Smooth muscle cell (in vitro differentiated cells): ENCODE data around the gene RAPGEFL1. TPM values are rescaled to one million over a fixed set of nuclear protein-coding genes. Genes with fewer than 3 reads are reported as not detected.
A peak's percentile ranks its signal among the peaks of the same experiment; 100 is the strongest.
"Not testable (repeated sequence)": the region's sequence is repeated elsewhere in the genome, so short reads cannot be mapped to it uniquely, and the experiment has no call there.

ENCODE experiments used
- DNase-seq: peaks from one replicate; lab custom pipeline; 2025; ENCODE audit not compliant: unreplicated experiment; lab: John Stamatoyannopoulos, UW
- H2AFZ ChIP-seq: fragments of 200-600 bp; sonication (generic); 2 replicates; pipeline ENCODE4 v1.6.0; 2016; ENCODE audit warnings: antibody characterized with exemption, low read depth, mild to moderate bottlenecking
- H3F3A ChIP-seq: fragments of 200-600 bp; sonication (generic); 2 replicates; pipeline ENCODE4 v1.6.0; 2017; ENCODE audit warnings: antibody characterized with exemption, low read depth
- H3K27ac ChIP-seq: fragments of 200-600 bp; sonication (generic); 2 replicates; pipeline ENCODE4 v1.5.1; 2016; ENCODE audit warnings: low read depth, mild to moderate bottlenecking
- H3K27me3 ChIP-seq: fragments of 200-600 bp; sonication (generic); 2 replicates; pipeline ENCODE4 v1.6.1; 2016; ENCODE audit warnings: low read depth, mild to moderate bottlenecking
- H3K36me3 ChIP-seq: fragments of 200-600 bp; sonication (generic); 2 replicates; pipeline ENCODE4 v1.5.1; 2016; ENCODE audit warnings: low read depth
- H3K4me1 ChIP-seq: fragments of 200-600 bp; sonication (generic); 2 replicates; pipeline ENCODE4 v1.5.1; 2016; ENCODE audit warnings: low read depth
- H3K4me2 ChIP-seq: fragments of 200-600 bp; sonication (generic); 2 replicates; pipeline ENCODE4 v1.6.0; 2016; ENCODE audit warnings: mild to moderate bottlenecking
- H3K4me3 ChIP-seq: fragments of 200-600 bp; sonication (generic); 2 replicates; pipeline ENCODE4 v1.5.1; 2016; ENCODE audit warnings: mild to moderate bottlenecking
- H3K79me2 ChIP-seq: fragments of 200-600 bp; sonication (generic); 2 replicates; pipeline ENCODE4 v1.6.0; 2016; ENCODE audit warnings: low read depth, mild to moderate bottlenecking
- H3K9ac ChIP-seq: fragments of 200-600 bp; sonication (generic); 2 replicates; pipeline ENCODE4 v1.6.0; 2016; ENCODE audit warnings: low read depth
- H3K9me3 ChIP-seq: fragments of 200-600 bp; sonication (generic); replicated peaks from 2 replicates; pipeline ENCODE4 v1.5.1; 2016; ENCODE audit warnings: low read depth
- H4K20me1 ChIP-seq: fragments of 200-600 bp; sonication (generic); 2 replicates; pipeline ENCODE4 v1.6.0; 2016; ENCODE audit warnings: low read depth
- CTCF ChIP-seq: fragments of 200-600 bp; sonication (generic); IDR thresholded peaks from 2 replicates; pipeline ENCODE4 v1.5.1; 2017; ENCODE audit warnings: borderline replicate concordance, mild to moderate bottlenecking, antibody characterized with exemption; ENCODE audit not compliant: insufficient read depth, poor library complexity, severe bottlenecking
- WGBS: methylation state at CpG from one replicate; pipeline ENCODE4 v1.1.7; 2016; ENCODE audit warnings: low lambda C conversion rate; 5-methylcytosine and 5-hydroxymethylcytosine counted together
- polyA plus RNA-seq: library from polyadenylated mRNA; unstranded; fragments of >200 nt; fragmentation: Nextera tagmentation; extraction: Ambion mirVana; gene quantifications from 2 replicates; pipeline ENCODE4 v1.2.1, GENCODE V29; 2016
- total RNA-seq: library from RNA; depleted of rRNA; stranded (reverse); fragments of >200 nt; gene quantifications from 2 replicates; pipeline ENCODE4 v1.2.3, GENCODE V29; 2014

RAPGEFL1 gene
- total and polyA plus RNA-seq, 2 experiments from 2014 or later, result 3.1 to 4.0 TPM

- H4K20me1 ChIP-seq, result no peaks in the 10 kb centered on the region
- H3F3A ChIP-seq, result no peaks in the 10 kb centered on the region
- H3K36me3 ChIP-seq, result no peaks in the 10 kb centered on the region
- no peaks in the 10 kb centered on the region for H3K79me2 ChIP-seq
- no peak overlapping the region for H2AFZ ChIP-seq
- 55% methylated on average over 4 of the region's 4 CpGs for WGBS
- H3K4me2 ChIP-seq, result no peak overlapping the region
- H3K4me1 ChIP-seq, result no peaks in the 10 kb centered on the region
- no peak for TF ChIP-seq CTCF
- no peak overlapping the region for H3K9ac ChIP-seq
- DNase-seq, result no peak
- H3K4me3 ChIP-seq, result no peak overlapping the region
- H3K27ac ChIP-seq, result no peak overlapping the region
- no peaks in the 10 kb centered on the region for H3K9me3 ChIP-seq
- no peaks in the 10 kb centered on the region for H3K27me3 ChIP-seq
Observed at GRCh38 chr17:40203131-40203530, 25.9 kb downstream of the RAPGEFL1 start.

GRCh38 chr17:40206193-40206592 lies 28.9 kb downstream of the RAPGEFL1 start:
- WGBS, result 93% methylated on average over 8 of the region's 8 CpGs
- not testable (repeated sequence) for H2AFZ ChIP-seq, H3K9me3 ChIP-seq, H4K20me1 ChIP-seq, H3K27ac ChIP-seq, H3K36me3 ChIP-seq, H3K9ac ChIP-seq, H3F3A ChIP-seq, H3K4me2 ChIP-seq, H3K4me3 ChIP-seq, H3K4me1 ChIP-seq, H3K79me2 ChIP-seq, DNase-seq, H3K27me3 ChIP-seq

GRCh38 chr17:40209404-40210093 lies 32.3 kb downstream of the RAPGEFL1 start:
- Histone ChIP-seq H3K4me1 (no peaks in the 10 kb centered on the region), H3K27ac (peak overlapping the region; percentile 4), H2AFZ (no peak overlapping the region), H3K9me3 (no peaks in the 10 kb centered on the region), H3K9ac (no peak overlapping the region), H3K4me2 (no peak overlapping the region), H3F3A (no peaks in the 10 kb centered on the region), H3K27me3 (no peaks in the 10 kb centered on the region), H3K4me3 (no peak overlapping the region), H3K79me2 (no peaks in the 10 kb centered on the region), H4K20me1 (no peaks in the 10 kb centered on the region), H3K36me3 (no peaks in the 10 kb centered on the region)
- 35% methylated on average over 2 of the region's 2 CpGs for WGBS
- no peak for TF ChIP-seq CTCF
- DNase-seq, result no peak

- H2AFZ ChIP-seq, H3K4me2 ChIP-seq, H3K9me3 ChIP-seq, H3K27ac ChIP-seq, DNase-seq, H3F3A ChIP-seq, H3K4me3 ChIP-seq, H3K9ac ChIP-seq, H4K20me1 ChIP-seq, H3K27me3 ChIP-seq, H3K4me1 ChIP-seq, H3K79me2 ChIP-seq, H3K36me3 ChIP-seq: not testable (repeated sequence)
- WGBS, result 90% methylated on average over 6 of the region's 6 CpGs
Observed at GRCh38 chr17:40213914-40214313, 36.6 kb downstream of the RAPGEFL1 start.
